ENCODE measurements around the gene CLDN22.

Gene CLDN22

GRCh38 chr4:183272384-183272783, 47.7 kb downstream of the CLDN22 start:
- no peak overlapping the region for H3K4me2 ChIP-seq (ENCODE audit: insufficient read depth, low read length)
- H3K4me1 ChIP-seq (ENCODE audit: insufficient read depth, low read length), result no peaks in the 10 kb centered on the region
- no peak overlapping the region for H2AFZ ChIP-seq (ENCODE audit: low read depth, low read length)
- no peaks in the 10 kb centered on the region for H4K20me1 ChIP-seq (ENCODE audit: insufficient read depth, low read length)
- H3K27me3 ChIP-seq (ENCODE audit: insufficient read depth, low read length, poor library complexity), result no peaks in the 10 kb centered on the region
- ATAC-seq (ENCODE audit: insufficient read depth, low read depth), result no peak
- H3K27ac ChIP-seq (ENCODE audit: low read length), result no peak overlapping the region
- no peaks in the 10 kb centered on the region for H3K79me2 ChIP-seq (ENCODE audit: insufficient read depth, low read length)
- H3K36me3 ChIP-seq (ENCODE audit: insufficient read depth, low read length), result no peaks in the 10 kb centered on the region
- H3K9me3 ChIP-seq (ENCODE audit: insufficient read depth, low read length, severe bottlenecking), result no peaks in the 10 kb centered on the region
- no peak overlapping the region for H3K9ac ChIP-seq (ENCODE audit: low read depth, low read length)
- H3K4me3 ChIP-seq (ENCODE audit: low read depth in 1 of 2, low read length in 2 of 2), result no peak overlapping the region
- no peak for TF ChIP-seq CTCF (IDR thresholded peaks at IDR 0.05; ENCODE audit: borderline replicate concordance, extremely low read depth, low read length, poor library complexity, severe bottlenecking)
- DNase-seq, result no peak

DNA sequence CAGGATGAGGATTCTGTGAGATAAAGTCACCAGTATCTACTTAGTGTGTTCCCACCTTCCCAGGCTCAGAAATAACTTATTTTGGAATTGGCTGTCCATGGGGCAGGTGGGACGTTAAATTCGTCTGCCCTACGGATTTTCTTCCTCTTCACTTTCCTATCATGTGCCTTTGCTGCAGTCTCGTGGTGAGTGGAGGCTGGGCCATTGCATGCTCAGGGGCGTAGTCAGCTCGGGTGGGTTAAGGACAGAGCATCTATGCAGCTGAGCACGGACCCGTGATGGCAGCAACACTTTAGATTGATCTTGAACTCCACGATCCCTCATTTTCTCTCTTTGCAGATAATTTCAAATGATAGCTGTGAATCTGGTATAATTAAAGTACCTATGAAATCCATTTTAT, 51.5 kb downstream of the CLDN22 start:
- no peak overlapping the region for H3K4me3 ChIP-seq (ENCODE audit: low read depth in 1 of 2, low read length in 2 of 2)
- no peaks in the 10 kb centered on the region for H3K79me2 ChIP-seq (ENCODE audit: insufficient read depth, low read length)
- H3K9ac ChIP-seq (ENCODE audit: low read depth, low read length), result no peak overlapping the region
- DNase-seq (no peak), ATAC-seq (ENCODE audit: insufficient read depth, low read depth) (no peak)
- H3K4me1 ChIP-seq (ENCODE audit: insufficient read depth, low read length), result no peaks in the 10 kb centered on the region
- no peaks in the 10 kb centered on the region for H4K20me1 ChIP-seq (ENCODE audit: insufficient read depth, low read length)
- peaks cover 9% of the 10 kb centered on the region for H3K27me3 ChIP-seq (ENCODE audit: insufficient read depth, low read length, poor library complexity)
- no peak overlapping the region for H3K27ac ChIP-seq (ENCODE audit: low read length)
- H2AFZ ChIP-seq (ENCODE audit: low read depth, low read length), result no peak overlapping the region
- H3K9me3 ChIP-seq (ENCODE audit: insufficient read depth, low read length, severe bottlenecking), result no peaks in the 10 kb centered on the region
- no peak for TF ChIP-seq EZH2 (IDR thresholded peaks at IDR 0.05; ENCODE audit: borderline replicate concordance, low read depth, low read length, severe bottlenecking)
- TF ChIP-seq CTCF (IDR thresholded peaks at IDR 0.05; ENCODE audit: borderline replicate concordance, extremely low read depth, low read length, poor library complexity, severe bottlenecking), result no peak
- H3K36me3 ChIP-seq (ENCODE audit: insufficient read depth, low read length), result no peaks in the 10 kb centered on the region
- H3K4me2 ChIP-seq (ENCODE audit: insufficient read depth, low read length), result no peak overlapping the region

Measured in DND-41 (cell line).